Body of pancreas (tissue), 4 donors: ENCODE measurements around the gene SCYGR2. TPM values are rescaled to one million over a fixed set of nuclear protein-coding genes. Genes with fewer than 3 reads are reported as not detected.

ENCODE experiments used
- ATAC-seq: fragments of 150-250 bp; one replicate; pipeline ENCODE4 v1.9.1; 2016
- DNase-seq, 4 donors: peaks; one replicate each; pipeline ENCODE4 v3.0.0-alpha.2; 2019
- H3K27ac ChIP-seq, 4 donors: fragments of 200-600 bp; sonication (generic); 1 replicate in 3 of 4; 2 replicates in 1 of 4; pipeline versions ENCODE4 v1.5.1 to v1.6.1; 2016 to 2019; ENCODE audit warnings: mild to moderate bottlenecking in 1 of 4, mixed read lengths in 1 of 4, moderate library complexity in 1 of 4
- H3K27me3 ChIP-seq, 2 donors: fragments of 200-600 bp; sonication (generic); one replicate each; pipeline ENCODE4 v1.6.0; 2016; ENCODE audit warnings: mild to moderate bottlenecking in 1 of 2
- H3K36me3 ChIP-seq, 2 donors: fragments of 200-600 bp; sonication (generic); replicated peaks in 1 of 2; 2 replicates each; pipeline ENCODE4 v1.5.1; 2016; ENCODE audit warnings: low read depth in 2 of 2; ENCODE audit not compliant: insufficient read depth in 1 of 2
- H3K4me1 ChIP-seq: fragments of 200-600 bp; sonication (generic); one replicate; pipeline ENCODE4 v1.6.0; 2016
- H3K4me3 ChIP-seq, 2 donors: fragments of 200-600 bp; sonication (generic); 1 replicate in 1 of 2; 2 replicates in 1 of 2; pipeline ENCODE4 v1.5.1; 2016 to 2019
- H3K9me3 ChIP-seq, 3 donors: fragments of 200-600 bp; sonication (generic); 1 replicate in 2 of 3; 2 replicates in 1 of 3; pipeline ENCODE4 v1.5.1; 2016
- POLR2A ChIP-seq, 3 donors: fragments of 450-650 bp; IDR thresholded peaks; one replicate each; pipeline ENCODE4 v1.6.1; 2016; ENCODE audit warnings: antibody characterized with exemption in 3 of 3, mild to moderate bottlenecking in 2 of 3
- WGBS, 2 donors: methylation state at CpG; one replicate each; pipeline ENCODE4 v1.1.5; 2017; 5-methylcytosine and 5-hydroxymethylcytosine counted together
- intact Hi-C: fragments of 100-400 bp; cut with DNase I; formaldehyde crosslinking; loops from one replicate; pipeline ENCODE4 v1.15.1; 2023
- total RNA-seq, 2 donors: library from RNA; depleted of rRNA; stranded (reverse); fragments of >200 nt; gene quantifications; one replicate each; pipeline ENCODE4 v1.1.0, GENCODE V29; 2016
- TF ChIP-seq, protein P1 (sequence below), 7 experiments: fragments of 450-650 bp in 4 of 7; fragments of 200-600 bp in 3 of 7; sonication (generic) in 3 of 7; IDR thresholded peaks; one replicate each; pipeline ENCODE4 v1.5.1; 2016 to 2019; ENCODE audit warnings: antibody characterized with exemption in 7 of 7

Gene SCYGR2
- total RNA-seq, 2 donors from 2014 or later = not detected

DNA sequence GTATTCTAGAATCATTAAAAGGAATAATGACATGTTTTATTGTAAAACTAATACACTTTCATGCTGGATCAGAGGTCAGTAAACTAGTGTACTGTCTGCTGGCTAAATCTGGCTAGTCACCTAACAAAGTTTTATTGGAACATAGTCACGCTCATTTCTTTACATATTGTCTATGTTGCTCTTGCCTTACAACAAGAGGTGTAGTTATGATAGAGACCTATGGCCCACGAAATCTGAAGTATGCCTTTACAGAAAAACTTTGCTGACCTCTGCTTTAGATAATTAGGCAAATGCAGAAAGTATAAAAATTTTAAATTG is 29.9 kb upstream of the SCYGR2 start:
- intact Hi-C loops = no loop called here
- no peaks in the 10 kb centered on the region for H3K27me3 ChIP-seq
- no peak overlapping the region for H3K4me3 ChIP-seq
- H3K36me3 ChIP-seq = peaks cover 0 to 2% of the 10 kb centered on the region in 2 donors
- DNase-seq = no peak
- WGBS, 2 donors = 83 to 84% methylated on average over 2 of the region's 2 CpGs
- ATAC-seq = no peak
- no peak overlapping the region for H3K27ac ChIP-seq
- no peaks in the 10 kb centered on the region for H3K4me1 ChIP-seq
- H3K9me3 ChIP-seq = no peaks in the 10 kb centered on the region
- TF ChIP-seq, protein P1, sequence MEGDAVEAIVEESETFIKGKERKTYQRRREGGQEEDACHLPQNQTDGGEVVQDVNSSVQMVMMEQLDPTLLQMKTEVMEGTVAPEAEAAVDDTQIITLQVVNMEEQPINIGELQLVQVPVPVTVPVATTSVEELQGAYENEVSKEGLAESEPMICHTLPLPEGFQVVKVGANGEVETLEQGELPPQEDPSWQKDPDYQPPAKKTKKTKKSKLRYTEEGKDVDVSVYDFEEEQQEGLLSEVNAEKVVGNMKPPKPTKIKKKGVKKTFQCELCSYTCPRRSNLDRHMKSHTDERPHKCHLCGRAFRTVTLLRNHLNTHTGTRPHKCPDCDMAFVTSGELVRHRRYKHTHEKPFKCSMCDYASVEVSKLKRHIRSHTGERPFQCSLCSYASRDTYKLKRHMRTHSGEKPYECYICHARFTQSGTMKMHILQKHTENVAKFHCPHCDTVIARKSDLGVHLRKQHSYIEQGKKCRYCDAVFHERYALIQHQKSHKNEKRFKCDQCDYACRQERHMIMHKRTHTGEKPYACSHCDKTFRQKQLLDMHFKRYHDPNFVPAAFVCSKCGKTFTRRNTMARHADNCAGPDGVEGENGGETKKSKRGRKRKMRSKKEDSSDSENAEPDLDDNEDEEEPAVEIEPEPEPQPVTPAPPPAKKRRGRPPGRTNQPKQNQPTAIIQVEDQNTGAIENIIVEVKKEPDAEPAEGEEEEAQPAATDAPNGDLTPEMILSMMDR (IDR thresholded peaks at IDR 0.05) = no peak
- TF ChIP-seq POLR2A (IDR thresholded peaks at IDR 0.05) = no peak

- intact Hi-C loops = no loop called here
- no peak for TF ChIP-seq POLR2A (IDR thresholded peaks at IDR 0.05)
- TF ChIP-seq, protein P1 (IDR thresholded peaks at IDR 0.05) = no peak
- Histone ChIP-seq H3K4me1 (no peaks in the 10 kb centered on the region), H3K9me3 (no peaks in the 10 kb centered on the region), H3K4me3 (no peak overlapping the region), H3K36me3 (no peaks in the 10 kb centered on the region), H3K27me3 (no peaks in the 10 kb centered on the region), H3K27ac (no peak overlapping the region)
- WGBS, 2 donors = 33 to 45% methylated on average over 1 of the region's 1 CpG
- DNase-seq = no peak
- no peak for ATAC-seq
These were observed 28.1 kb upstream of the SCYGR2 start for GRCh38 chr2:227570615-227571014.

DNA sequence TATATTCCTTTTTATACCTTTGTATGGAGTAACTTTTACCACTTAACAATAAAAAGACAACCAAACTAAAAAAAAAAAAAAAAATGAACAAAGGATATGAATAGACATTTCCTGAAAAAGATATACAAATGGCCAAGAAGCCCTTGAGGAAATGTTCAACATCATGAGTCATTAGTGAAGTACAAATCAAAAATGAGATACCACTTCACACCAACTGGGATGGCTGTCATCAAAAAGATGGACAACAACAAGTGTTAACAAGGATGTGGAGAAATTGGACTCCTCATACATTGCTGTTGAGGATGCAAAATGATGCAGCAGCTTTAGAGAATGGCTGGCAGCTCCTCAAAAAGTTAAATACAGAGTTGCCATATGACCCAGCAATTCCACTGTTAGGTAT is 22.6 kb upstream of the SCYGR2 start:
- H3K9me3 ChIP-seq = no peaks in the 10 kb centered on the region
- H3K36me3 ChIP-seq = no peaks in the 10 kb centered on the region
- no peaks in the 10 kb centered on the region for H3K4me1 ChIP-seq
- TF ChIP-seq POLR2A (IDR thresholded peaks at IDR 0.05) = no peak
- TF ChIP-seq, protein P1 (IDR thresholded peaks at IDR 0.05) = no peak
- no peak overlapping the region for H3K4me3 ChIP-seq
- ATAC-seq = no peak
- H3K27ac ChIP-seq = no peak overlapping the region
- no peak for DNase-seq
- intact Hi-C loops = no loop called here
- no peaks in the 10 kb centered on the region for H3K27me3 ChIP-seq

- H3K4me3 ChIP-seq = no peak overlapping the region
- no peaks in the 10 kb centered on the region for H3K36me3 ChIP-seq
- no peaks in the 10 kb centered on the region for H3K27me3 ChIP-seq
- no peak for ATAC-seq
- intact Hi-C loops = no loop called here
- TF ChIP-seq, protein P1 (IDR thresholded peaks at IDR 0.05) = no peak
- TF ChIP-seq POLR2A (IDR thresholded peaks at IDR 0.05) = no peak
- H3K27ac ChIP-seq = no peak overlapping the region
- H3K9me3 ChIP-seq = no peaks in the 10 kb centered on the region
- no peaks in the 10 kb centered on the region for H3K4me1 ChIP-seq
- no peak for DNase-seq
- 58 to 61% methylated on average over 2 of the region's 2 CpGs for WGBS, 2 donors
These were observed 21.9 kb upstream of the SCYGR2 start for GRCh38 chr2:227576812-227577211.

DNA sequence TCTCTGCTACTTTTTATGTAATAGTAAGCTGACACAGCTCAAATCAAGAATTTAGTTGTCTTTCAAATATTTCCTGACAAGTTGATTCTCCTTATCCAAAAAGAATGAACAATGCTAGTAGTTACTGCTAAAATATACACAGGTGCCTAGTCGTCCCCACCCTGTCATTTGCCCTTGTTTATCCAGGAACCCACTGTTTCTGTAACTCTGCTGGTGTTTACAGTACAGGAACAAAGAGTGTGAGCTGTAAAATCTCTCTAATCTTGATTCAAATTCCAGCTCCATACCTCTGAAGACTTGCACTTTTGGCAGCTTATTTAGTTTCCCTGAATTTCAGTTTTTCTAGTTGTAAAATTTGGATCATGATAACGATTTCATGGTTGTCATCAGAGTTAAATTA is 21.1 kb upstream of the SCYGR2 start:
- WGBS, 2 donors = 16 to 31% methylated on average over 2 of the region's 2 CpGs
- Histone ChIP-seq H3K36me3 (no peaks in the 10 kb centered on the region), H3K9me3 (peaks cover 0 to 4% (median 0%) of the 10 kb centered on the region in 3 donors), H3K4me1 (no peaks in the 10 kb centered on the region), H3K27ac (no peak overlapping the region), H3K27me3 (no peaks in the 10 kb centered on the region), H3K4me3 (no peak overlapping the region)
- intact Hi-C loops = no loop called here
- no peak for DNase-seq
- no peak for ATAC-seq
- TF ChIP-seq, protein P1 (IDR thresholded peaks at IDR 0.05) = no peak
- no peak for TF ChIP-seq POLR2A (IDR thresholded peaks at IDR 0.05)
